Thyroid gland (tissue), 4 donors: ENCODE results near the gene MTF2.

Experiments
- CTCF ChIP-seq, 6 experiments: fragments of 200-600 bp in 3 of 6; fragments of 450-650 bp in 3 of 6; sonication (generic) in 3 of 6; IDR thresholded peaks; one replicate each; pipeline ENCODE4 v1.5.1; 2016 to 2019; ENCODE audit warnings: antibody characterized with exemption in 6 of 6, mild to moderate bottlenecking in 2 of 6, inconsistent platforms in 1 of 6, moderate library complexity in 1 of 6
- POLR2A ChIP-seq, 2 donors: fragments of 450-650 bp; IDR thresholded peaks; one replicate each; pipeline ENCODE4 v1.6.1; 2017; ENCODE audit warnings: antibody characterized with exemption in 2 of 2, mild to moderate bottlenecking in 2 of 2, moderate library complexity in 1 of 2

GRCh38 chr1:93113127-93113526, 34.0 kb downstream of the MTF2 start:
- TF ChIP-seq CTCF (IDR thresholded peaks at IDR 0.05) (no peak), POLR2A (IDR thresholded peaks at IDR 0.05) (no peak)
